NCI-H446 (cell line): Measurements from ENCODE around the gene GCN1.
"Not testable (repeated sequence)": the region's sequence is repeated elsewhere in the genome, so short reads cannot be mapped to it uniquely, and the experiment has no call there.

Source experiments
- DNase-seq, 2 experiments: peaks; one replicate each; lab custom pipeline; 2025; lab: John Stamatoyannopoulos, UW

Gene GCN1

DNA sequence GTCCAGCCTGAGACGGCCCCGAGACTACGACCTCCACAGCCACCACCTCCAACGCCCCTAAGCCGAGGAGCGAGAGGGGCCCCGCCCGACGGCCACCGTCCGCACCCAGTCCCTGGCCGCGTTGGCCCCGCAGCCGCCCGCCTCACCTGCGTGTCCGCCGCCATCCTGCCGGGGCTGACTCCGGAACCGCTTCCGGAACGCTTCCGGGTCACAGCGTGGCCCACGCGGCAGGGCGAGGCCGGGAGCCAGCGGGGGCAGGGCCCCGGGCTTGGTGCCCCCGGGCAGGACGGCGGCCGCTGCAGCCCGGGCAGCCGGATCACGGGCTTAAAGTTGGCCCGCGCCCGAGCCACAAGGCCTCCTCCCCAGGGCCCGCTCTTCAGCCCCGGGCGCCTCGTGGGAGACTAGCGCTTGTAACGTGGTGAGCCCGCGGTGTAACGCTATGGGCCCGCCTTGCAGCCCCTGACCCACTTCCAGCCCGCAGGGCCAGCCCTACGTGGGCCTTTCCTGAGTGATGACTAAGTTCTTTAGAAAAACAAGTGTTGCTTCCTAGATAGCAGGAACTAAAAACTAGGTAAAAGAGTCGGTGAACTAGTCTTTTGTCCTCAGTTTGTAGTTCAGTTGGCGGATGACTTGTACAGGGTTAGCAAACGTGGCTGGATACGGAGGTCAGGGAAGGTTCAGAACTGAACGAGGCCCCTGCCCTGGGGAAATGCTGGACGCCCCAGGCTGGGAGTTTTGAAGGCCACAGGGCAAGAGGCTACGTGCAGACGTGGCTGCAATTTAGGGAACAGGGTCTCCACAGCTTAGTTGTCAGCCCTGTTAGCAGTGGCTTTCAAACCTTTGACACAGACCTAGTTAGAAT is at the start of gene GCN1:
TSS of gene GCN1 (minus strand) at position 182 of the 862 bp plus-strand sequence. CDS start at position 164, 18 bp downstream.
- peak in 1 of 2 experiments; percentile 83 for DNase-seq

DNA sequence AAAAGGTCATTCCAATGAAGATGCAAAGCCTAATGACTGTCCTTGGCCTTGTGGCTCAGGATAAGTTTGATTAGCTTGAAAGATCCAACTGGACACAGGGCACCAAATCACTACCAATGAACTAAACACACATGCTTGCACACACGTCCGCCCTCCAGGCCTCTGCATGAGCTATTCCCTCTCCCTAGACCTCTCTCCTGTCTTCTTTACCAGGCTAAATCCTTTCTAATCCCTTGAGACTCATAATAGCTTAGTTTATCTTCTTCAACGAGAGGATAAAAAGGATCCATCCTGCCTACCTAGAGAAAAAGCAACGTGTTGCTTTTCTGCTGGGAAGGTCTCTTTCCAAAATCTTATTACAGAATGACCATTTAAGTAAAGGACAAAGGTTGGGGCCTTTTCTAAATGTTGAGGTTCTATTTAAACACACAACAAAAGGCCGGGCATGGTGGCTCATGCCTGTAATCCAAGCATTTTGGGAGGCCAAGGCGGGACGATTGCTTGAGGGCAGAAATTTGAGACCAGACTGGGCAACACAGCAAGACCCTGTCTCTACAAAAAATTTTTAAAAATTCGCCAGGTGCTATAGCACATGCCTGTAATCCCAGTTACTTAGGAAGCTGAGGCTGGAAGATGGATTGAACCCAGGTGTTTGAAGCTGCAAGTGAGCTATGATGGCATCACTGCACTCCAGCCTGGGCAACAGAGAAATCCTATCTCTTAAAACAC is 48.6 kb upstream of the GCN1 start:
- no peak for DNase-seq

GRCh38 chr12:120242275-120242799 is 47.8 kb upstream of the GCN1 start:
- no peak for DNase-seq

DNA sequence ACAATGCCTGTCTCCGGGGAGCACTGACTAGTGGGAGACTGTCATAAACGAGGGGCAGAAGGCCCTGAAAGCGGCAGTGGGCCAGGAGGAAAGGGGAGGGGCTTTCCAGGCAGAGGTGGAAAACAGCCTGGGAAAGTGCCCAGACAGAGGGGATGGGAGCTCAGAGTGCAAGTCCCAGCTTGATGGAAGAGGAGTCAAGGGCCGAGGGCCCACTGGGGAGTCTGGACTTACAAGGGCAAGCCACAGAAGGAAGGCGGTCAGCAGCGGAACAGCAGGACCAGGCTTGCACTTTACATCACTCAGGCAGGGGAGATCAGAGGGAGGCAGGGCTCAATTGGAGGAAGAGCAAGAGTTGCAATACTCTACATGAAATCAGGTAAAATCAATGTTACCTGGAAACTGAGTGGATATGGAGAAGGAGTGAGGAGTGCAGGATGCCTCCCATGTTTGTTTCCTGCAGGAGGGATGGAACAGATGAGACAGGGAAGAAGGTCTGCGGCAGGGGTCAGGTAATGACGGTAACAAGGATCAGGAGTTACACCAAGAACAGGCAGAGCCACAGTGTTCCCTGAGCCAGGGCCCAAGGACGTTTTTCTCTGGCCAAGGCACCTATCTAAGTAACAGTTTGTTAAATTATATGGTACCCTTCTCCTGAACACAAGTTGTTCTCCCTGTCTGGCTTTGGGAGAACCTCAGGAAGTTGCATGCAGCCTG is 47.2 kb upstream of the GCN1 start:
- DNase-seq, result no peak

DNA sequence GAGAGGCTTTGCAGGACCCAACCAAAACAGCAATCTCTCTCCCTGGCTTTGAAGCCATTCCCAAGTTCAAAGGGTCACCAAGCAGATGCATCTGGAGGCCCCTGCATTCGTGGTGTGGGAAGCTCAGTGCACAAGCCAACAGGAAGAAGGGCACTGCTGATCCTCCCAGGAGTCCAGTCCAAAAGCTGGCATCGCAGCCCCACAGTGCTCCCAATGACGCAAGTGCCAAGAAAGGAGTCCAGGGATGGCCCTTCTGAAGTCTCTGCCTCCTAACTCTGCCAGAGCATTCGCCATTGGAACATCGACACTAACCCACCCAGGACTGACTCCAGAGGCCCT is 45.9 kb upstream of the GCN1 start:
- no peak for DNase-seq

GRCh38 chr12:120239776-120240494 is 45.4 kb upstream of the GCN1 start:
- no peak for DNase-seq

DNA sequence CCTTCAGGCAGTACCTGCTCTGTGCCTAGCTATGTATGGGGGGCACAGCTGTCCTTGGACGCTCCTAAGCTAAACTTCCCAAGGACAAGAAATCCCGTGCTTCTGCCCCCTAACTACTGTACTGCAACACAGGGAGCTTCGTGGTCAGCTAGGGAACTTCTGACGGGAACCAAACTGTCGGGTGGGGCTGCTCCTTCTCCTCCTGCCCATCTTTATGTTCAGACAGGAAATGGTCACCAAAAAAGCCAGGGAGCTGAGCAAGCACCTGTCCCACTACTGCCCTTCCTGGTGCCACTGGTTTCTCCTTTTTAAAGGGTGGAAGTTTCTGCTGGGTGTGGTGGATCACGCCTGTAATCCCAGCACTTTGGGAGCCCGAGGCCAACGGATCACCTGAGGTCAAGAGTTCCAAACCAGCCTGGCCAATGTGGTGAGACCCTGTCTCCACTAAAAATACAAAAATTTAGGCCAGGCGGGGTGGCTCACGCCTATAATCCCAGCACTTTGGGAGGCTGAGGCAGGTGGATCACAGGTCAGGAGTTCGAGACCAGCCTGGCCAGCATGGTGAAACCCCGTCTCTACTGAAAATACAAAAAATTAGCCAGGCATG is 44.4 kb upstream of the GCN1 start:
- DNase-seq, result no peak

- DNase-seq, result peak in 1 of 2 experiments; percentile 70
Observed at GRCh38 chr12:120238217-120238616, 43.7 kb upstream of the GCN1 start.

DNA sequence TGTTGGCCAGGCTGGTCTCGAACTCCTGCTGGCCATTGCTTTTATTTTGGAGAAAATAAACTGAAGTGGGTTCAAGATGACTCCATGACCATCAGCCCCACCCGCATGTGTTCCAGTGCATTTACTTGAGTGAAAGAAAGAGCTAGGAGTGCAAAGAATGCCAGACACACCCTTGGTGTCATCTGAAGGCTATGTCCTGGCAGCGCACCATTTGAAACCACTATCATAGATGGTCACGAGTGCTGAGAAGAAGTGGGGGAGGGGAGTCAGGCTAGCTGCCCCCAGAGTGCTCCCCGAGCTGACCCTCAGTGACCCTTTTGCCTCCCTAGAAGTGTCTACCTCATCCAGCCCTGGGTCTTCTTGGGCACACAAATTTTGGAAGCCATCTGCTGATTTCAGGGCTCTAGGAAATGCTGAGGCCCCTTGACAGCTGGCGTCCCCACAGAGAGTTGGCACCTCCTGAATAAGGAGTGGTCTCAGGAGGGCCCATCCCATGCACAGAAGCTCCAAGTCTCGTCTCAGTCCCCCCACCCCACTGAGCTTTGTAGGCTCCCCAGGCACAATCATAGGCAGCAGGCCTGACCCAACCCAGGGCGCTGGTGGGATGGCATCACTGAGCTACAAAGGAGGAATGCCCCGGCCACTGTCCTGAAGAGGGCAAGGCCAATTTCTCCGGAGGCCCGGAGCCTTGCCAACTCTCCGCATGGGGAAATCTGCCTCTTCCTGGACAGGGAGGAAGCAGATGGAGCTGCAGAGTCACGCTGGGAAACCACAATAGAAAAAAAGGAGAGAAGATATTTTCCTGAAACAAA is 43.1 kb upstream of the GCN1 start:
- DNase-seq, result peak; percentile 79 to 91

DNA sequence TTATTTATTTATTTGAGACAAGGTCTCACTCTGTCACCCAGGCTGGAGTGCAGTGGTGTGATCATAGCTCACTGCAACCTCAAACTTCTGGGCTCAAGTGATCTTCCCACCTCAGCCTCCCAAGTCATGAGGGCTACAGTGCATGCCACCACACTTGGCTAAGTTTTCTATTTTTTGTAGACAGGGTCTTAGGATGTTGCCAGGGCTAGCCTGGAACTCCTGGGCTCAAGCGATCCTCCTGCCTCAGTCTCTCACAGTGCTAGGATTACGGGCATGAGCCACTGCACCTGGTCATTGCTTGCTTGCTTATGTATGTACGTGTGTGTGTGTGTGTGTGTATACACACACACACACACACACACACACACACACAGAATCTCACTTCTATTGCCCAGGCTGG is 42.3 kb upstream of the GCN1 start:
- not testable (repeated sequence) for DNase-seq

- peak in 1 of 2 experiments; percentile 7 for DNase-seq
Observed at GRCh38 chr12:120235369-120236323, 41.1 kb upstream of the GCN1 start.

- peak; percentile 64 to 86 for DNase-seq
Observed at GRCh38 chr12:120234643-120235368, 40.3 kb upstream of the GCN1 start.

DNA sequence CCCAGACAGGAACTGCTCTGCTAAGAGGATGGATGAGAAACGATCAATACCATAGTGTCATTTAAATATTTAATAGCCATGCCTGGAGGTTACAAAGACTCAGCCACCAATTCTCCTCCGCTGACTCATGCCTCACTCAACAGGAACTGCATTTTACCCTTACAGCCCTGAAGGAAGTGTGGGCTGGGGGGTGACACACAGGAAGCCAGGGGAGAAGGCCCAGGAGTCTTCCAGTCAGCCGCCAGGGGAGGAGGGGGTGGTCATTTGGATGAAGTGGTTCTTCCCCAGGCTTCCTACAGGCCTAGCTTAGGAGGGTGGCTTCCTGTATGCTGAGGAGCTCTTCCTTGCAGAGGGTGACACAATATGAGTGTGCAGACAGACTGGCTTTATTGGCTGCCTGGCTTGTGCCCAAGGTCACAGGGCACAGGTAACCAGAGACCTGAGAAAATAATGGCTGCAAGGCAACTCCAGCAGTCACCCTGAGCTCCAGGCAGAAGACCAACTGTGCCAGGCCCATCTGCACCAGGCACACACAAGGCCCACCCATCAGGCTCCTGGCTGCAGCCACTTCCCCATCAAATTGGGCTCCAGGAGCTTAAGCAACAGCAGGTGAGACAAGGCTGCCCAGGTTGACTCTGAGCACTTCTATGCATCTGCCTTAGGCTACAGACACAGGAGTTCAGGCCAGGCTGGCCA is 36.9 kb upstream of the GCN1 start:
- DNase-seq, result no peak

DNA sequence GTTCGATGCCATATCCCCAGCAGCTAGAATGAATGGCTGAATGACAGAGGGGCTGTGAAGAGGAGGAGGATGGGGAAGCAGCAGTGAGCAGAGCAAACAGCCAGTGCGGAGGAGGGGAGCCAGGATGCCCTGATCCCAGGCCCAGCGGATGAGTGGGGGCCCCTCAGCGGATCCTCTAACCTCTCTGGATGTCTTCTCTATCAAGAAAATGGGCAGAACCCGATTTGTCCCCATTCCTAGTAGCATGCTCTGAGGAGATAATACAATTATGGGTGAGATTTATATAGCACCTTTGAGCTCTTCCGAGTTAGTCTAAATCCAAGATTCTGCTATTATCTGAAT is 36.4 kb upstream of the GCN1 start:
- no peak for DNase-seq

GRCh38 chr12:120230326-120230973 is 35.9 kb upstream of the GCN1 start:
- DNase-seq, result peak in 1 of 2 experiments; percentile 40

- no peak for DNase-seq
Observed at GRCh38 chr12:120229487-120230325, 35.2 kb upstream of the GCN1 start.

- DNase-seq, result no peak
Observed at GRCh38 chr12:120229071-120229486, 34.6 kb upstream of the GCN1 start.
